Activated gamma-delta T cell treated with Interleukin-2 at 50 U/mL for 16 hours (primary cell): ENCODE results near the gene UMOD.

Experiments
- DNase-seq: peaks from one replicate; pipeline ENCODE4 v3.0.0-alpha.2; 2020

UMOD gene

GRCh38 chr16:20298452-20298851 is 54.1 kb downstream of the UMOD start:
- no peak for DNase-seq

GRCh38 chr16:20291208-20292206 is 61.0 kb downstream of the UMOD start:
- DNase-seq = no peak

DNA sequence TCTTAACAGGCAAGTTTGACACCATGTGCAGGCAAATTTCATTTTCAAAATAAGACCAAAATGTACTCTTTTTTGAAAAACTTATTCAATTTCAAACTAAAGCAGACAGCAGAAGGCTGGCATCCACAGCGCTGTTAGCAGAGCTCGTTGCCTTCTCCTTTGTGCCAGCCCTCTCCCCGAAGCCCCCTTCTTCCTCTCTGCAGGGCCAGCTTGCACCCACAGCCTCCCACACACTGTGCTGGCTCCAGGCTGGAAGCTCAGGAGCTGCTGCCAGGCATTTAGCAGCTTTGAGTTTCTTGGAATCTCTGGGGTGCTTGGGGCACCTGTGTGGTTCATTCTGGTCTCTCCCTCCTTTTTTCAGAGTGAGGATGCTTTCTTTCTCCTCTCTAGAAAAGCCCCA is 62.9 kb downstream of the UMOD start:
- DNase-seq = no peak

GRCh38 chr16:20285993-20286499 is 66.5 kb downstream of the UMOD start:
- no peak for DNase-seq
